H9 (cell line): Measurements from ENCODE around the gene RPL5. TPM values are rescaled to one million over a fixed set of nuclear protein-coding genes. Genes with fewer than 3 reads are reported as not detected.

Experiments used
- DNase-seq: peaks from one replicate; pipeline ENCODE4 v3.0.0-alpha.2; 2017
- H2AFZ ChIP-seq: one replicate; pipeline ENCODE4 v1.6.1; 2013; ENCODE audit warnings: mild to moderate bottlenecking, low read length, control low read depth, moderate library complexity
- H2AK5ac ChIP-seq: 2 replicates; pipeline ENCODE4 v1.6.1; 2013; ENCODE audit warnings: low read length, control low read depth, mixed read lengths; ENCODE audit not compliant: insufficient read length
- H2BK120ac ChIP-seq: one replicate; pipeline ENCODE4 v1.6.1; 2013; ENCODE audit warnings: low read depth, mild to moderate bottlenecking, low read length, control low read depth, inconsistent platforms; ENCODE audit not compliant: poor library complexity, severe bottlenecking
- H2BK12ac ChIP-seq: 2 replicates; pipeline ENCODE4 v1.6.1; 2013; ENCODE audit warnings: low read length, control low read depth, mixed read lengths, low read depth; ENCODE audit not compliant: insufficient read length
- H2BK15ac ChIP-seq: 2 replicates; pipeline ENCODE4 v1.6.1; 2013; ENCODE audit warnings: low read depth, low read length, control low read depth
- H2BK20ac ChIP-seq: one replicate; pipeline ENCODE4 v1.6.1; 2013; ENCODE audit warnings: low read depth, mild to moderate bottlenecking, low read length, control low read depth, inconsistent platforms; ENCODE audit not compliant: poor library complexity, severe bottlenecking
- H2BK5ac ChIP-seq: 2 replicates; pipeline ENCODE4 v1.6.1; 2013; ENCODE audit warnings: low read length, control low read depth, mixed read lengths; ENCODE audit not compliant: insufficient read length
- H3K14ac ChIP-seq: 2 replicates; pipeline ENCODE4 v1.6.1; 2013; ENCODE audit warnings: low read length, control low read depth; ENCODE audit not compliant: insufficient read depth
- H3K18ac ChIP-seq: 2 replicates; pipeline ENCODE4 v1.6.1; 2013; ENCODE audit warnings: low read depth, mild to moderate bottlenecking, mixed read lengths, low read length, control low read depth; ENCODE audit not compliant: insufficient read length
- H3K23ac ChIP-seq: 2 replicates; pipeline ENCODE4 v1.6.1; 2013; ENCODE audit warnings: low read length, control low read depth, mixed read lengths, low read depth; ENCODE audit not compliant: insufficient read length
- H3K23me2 ChIP-seq: 2 replicates; pipeline ENCODE4 v1.6.1; 2013; ENCODE audit warnings: low read depth, mild to moderate bottlenecking, mixed read lengths, low read length, control low read depth; ENCODE audit not compliant: insufficient read length, poor library complexity, severe bottlenecking
- H3K27ac ChIP-seq: 2 replicates; pipeline ENCODE4 v1.5.1; 2013; ENCODE audit warnings: low read length, control low read depth, mixed read lengths, low read depth; ENCODE audit not compliant: insufficient read length
- H3K27me3 ChIP-seq: 2 replicates; pipeline ENCODE4 v1.6.1; 2013; ENCODE audit warnings: low read length, control low read depth, inconsistent platforms; ENCODE audit not compliant: insufficient read depth
- H3K4ac ChIP-seq: 2 replicates; pipeline ENCODE4 v1.6.1; 2013; ENCODE audit warnings: low read depth, mild to moderate bottlenecking, control low read depth, inconsistent platforms, low read length, moderate library complexity
- H3K4me1 ChIP-seq: 2 replicates; pipeline ENCODE4 v1.6.1; 2013; ENCODE audit warnings: low read length, control low read depth, inconsistent platforms; ENCODE audit not compliant: insufficient read depth
- H3K4me2 ChIP-seq: 2 replicates; pipeline ENCODE4 v1.6.1; 2013; ENCODE audit warnings: low read length, control low read depth, mixed read lengths; ENCODE audit not compliant: insufficient read length, insufficient read depth
- H3K56ac ChIP-seq: 2 replicates; pipeline ENCODE4 v1.6.1; 2013; ENCODE audit warnings: low read depth, mild to moderate bottlenecking, mixed read lengths, low read length, control low read depth; ENCODE audit not compliant: insufficient read length
- H3K79me1 ChIP-seq: 2 replicates; pipeline ENCODE4 v1.6.1; 2013; ENCODE audit warnings: low read depth, mild to moderate bottlenecking, moderate library complexity, low read length, control low read depth, inconsistent platforms; ENCODE audit not compliant: insufficient read depth, poor library complexity, severe bottlenecking
- H3K79me2 ChIP-seq: 2 replicates; pipeline ENCODE4 v1.6.1; 2013; ENCODE audit warnings: low read length, control low read depth, inconsistent platforms; ENCODE audit not compliant: insufficient read depth
- H3K9ac ChIP-seq: 2 replicates; pipeline ENCODE4 v1.6.1; 2013; ENCODE audit warnings: low read length, control low read depth, mixed read lengths; ENCODE audit not compliant: insufficient read length; ENCODE audit errors: extremely low read depth
- H3K9me3 ChIP-seq: one replicate; pipeline ENCODE4 v1.6.1; 2013; ENCODE audit warnings: low read depth, low read length, inconsistent platforms; ENCODE audit not compliant: control insufficient read depth
- H3T11ph ChIP-seq: one replicate; pipeline ENCODE4 v1.6.1; 2013; ENCODE audit warnings: mild to moderate bottlenecking, low read length, control low read depth, inconsistent platforms
- H4K20me1 ChIP-seq: one replicate; pipeline ENCODE4 v1.6.1; 2013; ENCODE audit not compliant: control insufficient read depth, insufficient read length, insufficient read depth
- H4K5ac ChIP-seq: 2 replicates; pipeline ENCODE4 v1.6.1; 2013; ENCODE audit warnings: low read depth, mild to moderate bottlenecking, mixed read lengths, low read length, control low read depth; ENCODE audit not compliant: insufficient read length
- H4K8ac ChIP-seq: replicated peaks from 2 replicates; pipeline ENCODE4 v1.6.1; 2013; ENCODE audit warnings: low read length, control low read depth, mixed read lengths, low read depth; ENCODE audit not compliant: insufficient read length
- H4K91ac ChIP-seq: 2 replicates; pipeline ENCODE4 v1.6.1; 2013; ENCODE audit warnings: low read depth, mild to moderate bottlenecking, moderate library complexity, mixed read lengths, low read length, control low read depth; ENCODE audit not compliant: insufficient read length
- H3K27ac Mint-ChIP-seq, 3 experiments: 2 replicates in 2 of 3; 3 replicates in 1 of 3; pipeline ENCODE4 v1.8.0; 2020 to 2021; ENCODE audit warnings: mixed read lengths in 3 of 3, mild to moderate bottlenecking in 1 of 3, moderate library complexity in 1 of 3
- H3K27me3 Mint-ChIP-seq: 2 replicates; pipeline ENCODE4 v1.8.0; 2021; ENCODE audit warnings: low read depth, mild to moderate bottlenecking, moderate library complexity, mixed read lengths
- H3K36me3 Mint-ChIP-seq, 3 experiments: 2 replicates in 2 of 3; 3 replicates in 1 of 3; pipeline ENCODE4 v1.8.0; 2020 to 2021; ENCODE audit warnings: low read depth in 3 of 3, mixed read lengths in 3 of 3; ENCODE audit not compliant: insufficient read depth in 1 of 3
- H3K4me1 Mint-ChIP-seq, 2 experiments: 2 replicates each; pipeline ENCODE4 v1.8.0; 2020; ENCODE audit warnings: mixed read lengths in 2 of 2
- H3K4me3 Mint-ChIP-seq, 2 experiments: 2 replicates in 1 of 2; 3 replicates in 1 of 2; pipeline ENCODE4 v1.8.0; 2020 to 2021; ENCODE audit warnings: mild to moderate bottlenecking in 2 of 2, mixed read lengths in 2 of 2, moderate library complexity in 1 of 2
- H3K9me3 Mint-ChIP-seq, 2 experiments: 2 replicates in 1 of 2; 3 replicates in 1 of 2; pipeline ENCODE4 v1.8.0; 2020; ENCODE audit warnings: mild to moderate bottlenecking in 2 of 2, mixed read lengths in 2 of 2, moderate library complexity in 1 of 2
- total RNA-seq: library from RNA; stranded (reverse); gene quantifications from 2 replicates; pipeline ENCODE4 v1.2.1, GENCODE V29; 2021
- TF ChIP-seq, protein P1 (sequence below): fragments of 200-600 bp; sonication (generic); conservative IDR thresholded peaks from 3 replicates; pipeline ENCODE4 v1.8.0; 2021; ENCODE audit warnings: antibody characterized with exemption, mild to moderate bottlenecking

Gene RPL5
- total RNA-seq, 1 experiment from 2014 or later = 1,608 TPM

DNA sequence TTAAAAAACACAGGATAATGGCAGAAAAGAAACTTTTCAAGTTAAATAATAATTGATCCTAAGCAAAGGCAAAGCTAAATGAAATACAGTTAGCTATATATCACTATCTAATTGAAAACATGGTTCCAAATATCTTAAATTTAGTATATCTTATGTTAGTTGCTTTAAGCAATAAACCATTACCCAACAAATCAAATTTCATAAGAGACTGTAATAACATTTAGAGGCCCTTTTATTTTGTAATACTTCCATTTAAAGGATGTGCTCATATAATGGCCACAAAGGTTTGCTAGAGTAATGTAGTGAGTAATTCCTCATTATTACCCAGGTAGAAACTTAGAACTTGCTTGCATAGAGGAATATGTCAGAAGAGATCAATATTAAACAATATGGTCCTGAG lies 32.3 kb downstream of the RPL5 start:
- H3K4me1 Mint-ChIP-seq = peaks cover 0 to 2% of the 10 kb centered on the region in 2 experiments; a peak in 2 of 4 replicates
- Histone ChIP-seq H3K27ac (no peak overlapping the region), H2BK15ac (no peak overlapping the region), H3K4ac (no peak overlapping the region), H2BK20ac (no peak overlapping the region), H3K23me2 (no peaks in the 10 kb centered on the region), H3K79me2 (no peaks in the 10 kb centered on the region), H4K20me1 (no peaks in the 10 kb centered on the region), H3K9me3 (no peaks in the 10 kb centered on the region), H3K18ac (no peak overlapping the region), H2AFZ (no peak overlapping the region), H4K8ac (no peak overlapping the region), H3K9ac (no peak overlapping the region), H3K4me2 (no peak overlapping the region), H3K27me3 (no peaks in the 10 kb centered on the region), H3K79me1 (no peaks in the 10 kb centered on the region), H3T11ph (no peak overlapping the region), H2AK5ac (no peak overlapping the region), H4K91ac (no peak overlapping the region), H3K23ac (no peak overlapping the region), H2BK5ac (no peak overlapping the region), H2BK120ac (no peak overlapping the region), H3K4me1 (no peaks in the 10 kb centered on the region), H4K5ac (no peak overlapping the region), H3K56ac (no peak overlapping the region), H2BK12ac (no peak overlapping the region), H3K14ac (no peak overlapping the region)
- TF ChIP-seq, protein P1, sequence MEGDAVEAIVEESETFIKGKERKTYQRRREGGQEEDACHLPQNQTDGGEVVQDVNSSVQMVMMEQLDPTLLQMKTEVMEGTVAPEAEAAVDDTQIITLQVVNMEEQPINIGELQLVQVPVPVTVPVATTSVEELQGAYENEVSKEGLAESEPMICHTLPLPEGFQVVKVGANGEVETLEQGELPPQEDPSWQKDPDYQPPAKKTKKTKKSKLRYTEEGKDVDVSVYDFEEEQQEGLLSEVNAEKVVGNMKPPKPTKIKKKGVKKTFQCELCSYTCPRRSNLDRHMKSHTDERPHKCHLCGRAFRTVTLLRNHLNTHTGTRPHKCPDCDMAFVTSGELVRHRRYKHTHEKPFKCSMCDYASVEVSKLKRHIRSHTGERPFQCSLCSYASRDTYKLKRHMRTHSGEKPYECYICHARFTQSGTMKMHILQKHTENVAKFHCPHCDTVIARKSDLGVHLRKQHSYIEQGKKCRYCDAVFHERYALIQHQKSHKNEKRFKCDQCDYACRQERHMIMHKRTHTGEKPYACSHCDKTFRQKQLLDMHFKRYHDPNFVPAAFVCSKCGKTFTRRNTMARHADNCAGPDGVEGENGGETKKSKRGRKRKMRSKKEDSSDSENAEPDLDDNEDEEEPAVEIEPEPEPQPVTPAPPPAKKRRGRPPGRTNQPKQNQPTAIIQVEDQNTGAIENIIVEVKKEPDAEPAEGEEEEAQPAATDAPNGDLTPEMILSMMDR = no peak
- no peaks in the 10 kb centered on the region for H3K9me3 Mint-ChIP-seq
- no peak overlapping the region for H3K27ac Mint-ChIP-seq
- no peak overlapping the region for H3K4me3 Mint-ChIP-seq
- H3K27me3 Mint-ChIP-seq = no peaks in the 10 kb centered on the region
- DNase-seq = no peak
- no peaks in the 10 kb centered on the region for H3K36me3 Mint-ChIP-seq
